GM18508 (cell line): Measurements from ENCODE around the gene NPB.

ENCODE experiments used
- ATAC-seq: cut with Tn5 transposase; IDR thresholded peaks from one replicate; pipeline ENCODE4 v1.9.1; 2021; ENCODE audit warnings: moderate number of reproducible peaks; ENCODE audit not compliant: insufficient read depth, unreplicated experiment

The NPB gene

DNA sequence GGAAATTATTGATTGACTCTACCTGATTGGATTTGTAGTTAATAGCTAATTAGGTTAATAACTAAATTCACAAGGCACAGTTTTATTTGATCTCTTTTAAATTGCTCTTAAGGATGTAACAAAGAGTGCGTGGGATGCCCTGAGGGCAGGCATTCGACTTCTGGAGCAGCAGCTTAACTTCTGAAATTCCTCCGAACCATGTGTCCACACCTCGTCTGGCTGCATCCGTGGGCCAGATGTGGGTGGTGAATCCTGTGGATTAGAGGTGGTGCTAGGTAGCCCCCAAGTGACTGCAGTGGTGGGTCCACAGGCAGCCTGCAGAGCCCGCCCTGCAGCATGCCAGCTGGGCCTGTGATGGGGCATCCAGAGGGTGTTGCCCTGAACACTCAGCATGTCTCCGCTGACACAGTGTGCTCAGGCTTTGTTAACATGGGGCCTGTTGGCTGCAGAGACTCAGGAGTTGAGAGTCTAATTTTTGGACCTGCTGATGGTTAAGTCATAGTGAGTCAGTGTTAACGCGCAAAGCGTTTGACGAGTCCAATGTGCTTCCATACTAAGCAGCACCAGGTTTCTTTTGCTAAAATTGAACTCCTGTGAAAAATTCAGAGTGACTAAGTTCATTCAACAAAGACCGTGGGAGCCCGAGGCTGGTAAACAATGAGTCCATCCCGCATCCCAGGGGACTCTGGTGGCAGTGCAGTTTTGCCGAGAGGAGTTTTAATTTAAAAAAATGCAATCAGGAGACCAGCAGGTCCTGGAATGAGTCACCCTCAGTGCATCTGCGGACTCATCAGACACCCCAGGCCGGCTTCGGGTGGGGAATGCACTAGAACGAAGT lies 3.8 kb upstream of the NPB start:
- ATAC-seq: no peak

DNA sequence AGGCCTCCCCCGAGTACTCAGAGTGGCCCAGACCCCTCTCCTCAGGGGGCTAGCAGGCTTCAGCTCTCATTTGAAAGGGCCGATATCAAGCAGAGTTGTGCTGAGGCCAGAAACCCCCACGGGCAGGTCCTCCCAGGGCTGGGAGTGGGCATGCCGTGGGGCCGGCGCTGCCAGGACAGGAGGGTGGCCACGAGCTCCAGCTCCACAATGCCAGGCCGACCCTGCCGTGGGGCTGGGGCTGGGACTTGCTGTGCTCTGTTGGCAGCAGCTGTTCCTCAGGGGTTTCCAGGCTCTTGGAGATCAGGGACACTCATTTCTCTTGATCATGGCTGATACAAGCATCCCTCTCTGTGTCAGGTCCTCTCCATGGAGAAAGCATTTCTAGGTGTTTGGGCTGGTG lies 3.2 kb upstream of the NPB start:
- no peak for ATAC-seq

DNA sequence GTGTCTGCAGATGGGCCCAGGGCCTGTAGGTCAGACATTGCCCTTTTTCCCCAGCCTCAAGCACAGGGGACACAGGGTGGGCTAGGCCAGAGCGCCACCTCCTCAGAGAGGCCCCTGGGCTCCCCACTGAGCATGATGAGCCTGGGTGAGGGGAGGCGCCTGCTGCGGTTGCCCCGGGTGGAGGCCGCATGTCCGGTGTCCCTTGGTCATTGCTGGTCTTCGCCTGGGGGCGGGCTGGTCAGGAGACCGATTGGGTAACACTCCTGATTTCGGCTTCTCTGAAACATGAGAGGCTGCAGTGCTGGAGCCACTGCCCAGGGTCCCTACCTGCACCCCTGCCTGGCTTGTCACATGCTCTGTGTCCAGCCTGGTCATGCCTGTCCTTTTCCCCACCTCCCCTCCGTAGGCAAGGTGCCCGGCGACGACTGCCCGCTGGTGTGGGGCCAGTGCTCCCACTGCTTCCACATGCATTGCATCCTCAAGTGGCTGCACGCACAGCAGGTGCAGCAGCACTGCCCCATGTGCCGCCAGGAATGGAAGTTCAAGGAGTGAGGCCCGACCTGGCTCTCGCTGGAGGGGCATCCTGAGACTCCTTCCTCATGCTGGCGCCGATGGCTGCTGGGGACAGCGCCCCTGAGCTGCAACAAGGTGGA lies 2.4 kb upstream of the NPB start:
- ATAC-seq: no peak

GRCh38 chr17:81900181-81900820 lies 1.7 kb upstream of the NPB start:
- no peak for ATAC-seq

- ATAC-seq: no peak
These were observed 643 bp upstream of the NPB start for GRCh38 chr17:81901167-81902022.

GRCh38 chr17:81902653-81903414 lies 796 bp downstream of the NPB start:
- ATAC-seq: no peak

DNA sequence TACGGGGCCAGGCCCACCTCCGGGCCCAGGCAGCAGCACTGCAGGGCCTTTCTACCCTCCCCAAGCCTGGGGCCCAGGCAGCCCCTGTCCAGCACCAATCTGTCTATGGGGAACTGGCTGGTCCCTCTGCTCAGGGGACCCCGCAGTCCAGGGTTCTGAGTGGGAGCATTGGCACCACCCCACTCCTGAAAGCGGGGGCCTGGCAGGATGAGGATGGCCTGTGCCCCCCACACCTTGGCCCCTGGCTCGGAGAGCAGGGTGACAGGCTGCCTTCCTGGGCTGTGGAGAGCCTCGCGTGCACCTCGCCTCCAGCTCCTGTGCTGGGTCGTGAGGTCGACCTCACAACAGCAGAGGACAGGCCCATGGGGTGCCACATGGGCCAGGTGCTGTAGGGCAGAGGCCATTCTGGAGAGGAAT lies 1.4 kb downstream of the NPB start:
- no peak for ATAC-seq

- no peak for ATAC-seq
These were observed 2.0 kb downstream of the NPB start for GRCh38 chr17:81903896-81904599.

- ATAC-seq: no peak
These were observed 2.8 kb downstream of the NPB start for GRCh38 chr17:81904600-81905423.

GRCh38 chr17:81905424-81905875 lies 3.4 kb downstream of the NPB start:
- no peak for ATAC-seq

DNA sequence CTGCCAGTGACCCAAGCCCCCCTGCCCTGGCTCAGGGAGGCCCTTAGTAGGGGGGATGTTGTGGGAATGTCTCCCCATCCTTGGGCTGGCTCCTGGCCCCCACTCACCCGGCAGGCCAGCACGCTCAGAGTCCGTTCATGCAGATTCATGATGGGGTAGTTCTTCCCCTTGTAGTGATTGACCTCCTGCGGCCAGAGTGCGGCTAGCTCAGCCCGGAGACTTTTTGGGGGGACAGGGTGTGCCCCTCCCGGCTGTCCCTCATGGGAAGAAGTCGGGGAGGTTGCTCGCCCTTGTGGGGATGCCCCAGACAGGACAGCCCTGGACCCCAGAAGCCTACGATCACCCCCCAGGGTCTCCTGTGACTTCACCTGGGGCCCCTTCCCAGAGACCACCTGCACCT lies 4.0 kb downstream of the NPB start:
- ATAC-seq: no peak

- ATAC-seq: no peak
These were observed 4.6 kb downstream of the NPB start for GRCh38 chr17:81906476-81907218.

DNA sequence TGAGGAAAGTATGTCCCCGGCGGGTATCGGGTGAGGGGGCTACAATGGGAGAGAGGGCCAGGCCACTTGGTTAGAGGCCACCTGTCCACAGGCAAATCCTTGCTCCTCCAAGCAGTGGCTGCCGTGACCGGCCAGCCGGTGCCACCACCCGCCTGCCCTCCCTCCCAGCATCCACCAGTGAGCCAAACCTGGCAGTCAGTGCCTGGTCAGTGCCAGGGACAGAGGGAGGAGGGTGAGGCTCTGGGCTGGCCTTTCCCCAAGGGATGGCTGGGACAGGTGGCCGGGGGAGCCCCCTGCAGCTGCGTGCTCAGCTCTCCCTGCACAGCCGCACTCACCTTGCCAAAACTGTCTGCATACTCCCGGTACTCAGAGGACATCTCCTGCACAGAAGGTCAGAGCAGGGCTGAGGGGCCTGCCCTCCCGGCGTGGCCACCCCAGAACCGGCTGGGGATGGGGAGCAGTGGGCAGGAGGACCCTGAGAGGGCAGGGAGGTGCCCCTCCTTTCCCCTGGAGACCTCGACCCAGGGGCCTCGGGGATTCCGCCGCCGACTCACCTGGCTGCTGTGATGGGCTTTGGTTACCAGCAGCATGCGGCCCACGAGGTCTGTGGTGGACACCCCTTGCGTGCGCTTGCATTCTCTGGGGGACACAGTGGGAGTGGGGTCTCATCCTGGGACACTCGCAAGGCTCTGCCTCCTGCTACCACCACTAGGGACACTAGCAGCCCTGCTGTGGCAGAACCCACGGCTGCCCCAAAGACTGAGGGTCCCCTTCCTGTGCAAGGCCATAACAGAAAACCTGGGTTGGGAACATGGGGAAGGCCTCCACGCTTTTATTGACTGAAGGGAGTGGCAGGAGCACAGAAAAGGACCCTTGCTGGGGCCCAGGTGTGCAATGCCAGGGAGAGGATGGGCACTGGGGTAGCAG lies 5.4 kb downstream of the NPB start:
- ATAC-seq: no peak

DNA sequence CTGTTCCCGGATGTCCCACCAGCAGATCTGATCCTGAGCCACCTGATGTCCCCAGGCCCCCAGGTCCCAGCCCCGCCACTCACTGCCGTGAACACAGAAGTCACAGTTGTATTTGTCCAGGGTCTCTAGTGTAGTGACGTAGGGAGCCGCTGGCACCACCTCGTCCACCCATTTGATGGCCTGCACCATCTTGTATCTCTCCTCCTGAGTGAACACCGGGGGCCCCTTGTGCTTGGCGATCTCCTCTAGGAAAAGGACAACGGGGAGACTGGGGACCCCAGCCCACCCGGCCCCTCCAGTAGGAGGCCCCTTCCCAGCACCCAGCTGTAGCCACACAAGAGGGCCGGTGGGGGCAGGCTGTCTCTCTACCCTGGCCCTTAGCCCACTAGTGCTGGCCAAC lies 6.8 kb downstream of the NPB start:
- ATAC-seq: no peak

DNA sequence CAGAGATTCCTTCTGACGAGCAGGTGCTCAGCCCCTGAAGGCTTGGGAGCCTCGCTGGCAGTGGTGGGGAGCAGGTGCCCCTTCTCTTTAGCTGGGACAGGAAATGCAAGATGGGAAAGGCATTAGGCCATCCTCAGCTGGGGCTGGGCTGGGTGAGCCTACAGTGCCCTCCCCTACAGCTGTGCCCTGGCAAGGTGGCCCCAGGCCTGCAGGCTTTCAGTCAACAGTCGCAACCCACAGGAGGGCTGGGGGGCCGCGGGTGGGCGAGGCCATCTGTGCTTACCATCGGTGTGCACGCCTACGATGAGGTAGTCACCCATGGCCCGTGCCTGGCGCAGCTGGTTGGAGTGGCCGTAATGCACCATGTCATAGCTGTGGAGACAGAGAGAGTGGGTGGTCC lies 7.2 kb downstream of the NPB start:
- no peak for ATAC-seq

- ATAC-seq: no peak
These were observed 8.2 kb downstream of the NPB start for GRCh38 chr17:81909966-81910839.
